Measurements from ENCODE around the gene PRR23E. TPM values are rescaled to one million over a fixed set of nuclear protein-coding genes. Genes with fewer than 3 reads are reported as not detected.

PRR23E gene
- total RNA-seq, 2 experiments from 2014 or later: not detected

GRCh38 chr3:127217596-127218453 is 24.9 kb downstream of the PRR23E start:
- Mint-ChIP-seq H3K4me3 (no peak overlapping the region), H3K4me1 (ENCODE audit: low read depth) (peaks cover 10% of the 10 kb centered on the region)

GRCh38 chr3:127218454-127218922 is 25.6 kb downstream of the PRR23E start:
- Histone ChIP-seq H3K27me3 (ENCODE audit: control insufficient read depth in 1 of 2, insufficient read depth in 2 of 2, low read length in 2 of 2) (peaks cover 0 to 7% of the 10 kb centered on the region in 2 experiments), H3K9me3 (ENCODE audit: control insufficient read depth in 1 of 2, insufficient read depth in 1 of 2, low read length in 2 of 2) (peaks cover 0 to 4% of the 10 kb centered on the region in 2 experiments), H3K4me3 (ENCODE audit: low read length) (no peak overlapping the region), H3K4me1 (ENCODE audit: insufficient read depth, low read length) (no peaks in the 10 kb centered on the region), H3K36me3 (ENCODE audit: insufficient read depth, low read length) (no peaks in the 10 kb centered on the region), H3K27ac (ENCODE audit: low read depth in 1 of 2, low read length in 2 of 2) (no peak overlapping the region)
- intact Hi-C loops (cut with DNase I, micrococcal nuclease): no loop called here
- no peak for DNase-seq
- Mint-ChIP-seq H3K4me1 (ENCODE audit: low read depth) (peaks cover 13% of the 10 kb centered on the region), H3K27ac (no peak overlapping the region), H3K36me3 (ENCODE audit: low read depth) (no peaks in the 10 kb centered on the region), H3K4me3 (no peak overlapping the region), H3K27me3 (peaks cover 8% of the 10 kb centered on the region), H3K9me3 (no peaks in the 10 kb centered on the region)
- TF ChIP-seq CTCF (IDR thresholded peaks at IDR 0.05): no peak
- ATAC-seq (ENCODE audit: poor library complexity): no peak
- CTCF ChIA-PET: no interaction called here
- POLR2A ChIA-PET: no interaction called here

More at GRCh38 chr3:127217596-127218453, 24.9 kb downstream of the PRR23E start:
- no peak for TF ChIP-seq CTCF (IDR thresholded peaks at IDR 0.05)
- Histone ChIP-seq H3K4me1 (ENCODE audit: insufficient read depth, low read length) (no peaks in the 10 kb centered on the region), H3K27ac (ENCODE audit: low read depth in 1 of 2, low read length in 2 of 2) (no peak overlapping the region), H3K36me3 (ENCODE audit: insufficient read depth, low read length) (no peaks in the 10 kb centered on the region), H3K9me3 (ENCODE audit: control insufficient read depth in 1 of 2, insufficient read depth in 1 of 2, low read length in 2 of 2) (peaks cover 0 to 1% of the 10 kb centered on the region in 2 experiments), H3K27me3 (ENCODE audit: control insufficient read depth in 1 of 2, insufficient read depth in 2 of 2, low read length in 2 of 2) (peaks cover 0 to 7% of the 10 kb centered on the region in 2 experiments), H3K4me3 (ENCODE audit: low read length) (no peak overlapping the region)
- ATAC-seq (ENCODE audit: poor library complexity) (no peak), DNase-seq (no peak)
- Mint-ChIP-seq H3K27me3 (peaks cover 8% of the 10 kb centered on the region), H3K9me3 (no peaks in the 10 kb centered on the region), H3K27ac (no peak overlapping the region), H3K36me3 (ENCODE audit: low read depth) (no peaks in the 10 kb centered on the region)
- intact Hi-C loops (cut with DNase I, micrococcal nuclease): no loop called here
- CTCF ChIA-PET: no interaction called here
- POLR2A ChIA-PET: no interaction called here

- peaks cover 7 to 9% of the 10 kb centered on the region in 2 experiments for H3K9me3 ChIP-seq (ENCODE audit: control insufficient read depth in 1 of 2, insufficient read depth in 1 of 2, low read length in 2 of 2)
- H3K4me1 ChIP-seq (ENCODE audit: insufficient read depth, low read length): no peaks in the 10 kb centered on the region
- H3K27ac Mint-ChIP-seq: no peak overlapping the region
- no peak overlapping the region for H3K27ac ChIP-seq (ENCODE audit: low read depth in 1 of 2, low read length in 2 of 2)
- CTCF ChIA-PET: no interaction called here
- DNase-seq: no peak
- intact Hi-C loops (cut with DNase I, micrococcal nuclease): no loop called here
- no peak for TF ChIP-seq CTCF (IDR thresholded peaks at IDR 0.05)
- ATAC-seq (ENCODE audit: poor library complexity): no peak
- H3K36me3 ChIP-seq (ENCODE audit: insufficient read depth, low read length): no peaks in the 10 kb centered on the region
- peaks cover 14% of the 10 kb centered on the region for H3K27me3 Mint-ChIP-seq
- POLR2A ChIA-PET: no interaction called here
- peaks cover 2% of the 10 kb centered on the region for H3K9me3 Mint-ChIP-seq
- no peaks in the 10 kb centered on the region for H3K36me3 Mint-ChIP-seq (ENCODE audit: low read depth)
- H3K4me1 Mint-ChIP-seq (ENCODE audit: low read depth): peaks cover 11% of the 10 kb centered on the region
- H3K27me3 ChIP-seq (ENCODE audit: control insufficient read depth in 1 of 2, insufficient read depth in 2 of 2, low read length in 2 of 2): peaks cover 0 to 7% of the 10 kb centered on the region in 2 experiments
- no peak overlapping the region for H3K4me3 ChIP-seq (ENCODE audit: low read length)
- no peak overlapping the region for H3K4me3 Mint-ChIP-seq
These were observed 27.6 kb downstream of the PRR23E start for GRCh38 chr3:127220497-127220896.

Measured in CD4-positive, alpha-beta T cell (primary cell).